ENCODE results near the gene ENPP1. TPM values are rescaled to one million over a fixed set of nuclear protein-coding genes. Genes with fewer than 3 reads are reported as not detected.
"Not testable (repeated sequence)": the region's sequence is repeated elsewhere in the genome, so short reads cannot be mapped to it uniquely, and the experiment has no call there.

The ENPP1 gene
- polyA plus RNA-seq, 3 donors: 2.9 to 7.7 (median 4.7) TPM

- WGBS, 3 donors: 67 to 90% (median 87%) methylated on average over 8 of the region's 8 CpGs
These were observed 43.4 kb downstream of the ENPP1 start for GRCh38 chr6:131851049-131851769.

GRCh38 chr6:131852200-131852599, 44.4 kb downstream of the ENPP1 start:
- no peak overlapping the region for H3K27ac ChIP-seq (ENCODE audit: low read depth, low read length)

More at GRCh38 chr6:131851049-131851769, 43.4 kb downstream of the ENPP1 start:
- no peak overlapping the region for H3K27ac ChIP-seq (ENCODE audit: low read depth, low read length)

GRCh38 chr6:131854803-131855202, 47.0 kb downstream of the ENPP1 start:
- no peak overlapping the region for H3K27ac ChIP-seq (ENCODE audit: low read depth, low read length)
- 63 to 87% (median 85%) methylated on average over 2 of the region's 2 CpGs for WGBS, 3 donors

- WGBS, 3 donors: 21 to 44% (median 41%) methylated on average over 2 of the region's 2 CpGs
- no peak overlapping the region for H3K27ac ChIP-seq (ENCODE audit: low read depth, low read length)
These were observed 51.1 kb downstream of the ENPP1 start for GRCh38 chr6:131858765-131859415.

DNA sequence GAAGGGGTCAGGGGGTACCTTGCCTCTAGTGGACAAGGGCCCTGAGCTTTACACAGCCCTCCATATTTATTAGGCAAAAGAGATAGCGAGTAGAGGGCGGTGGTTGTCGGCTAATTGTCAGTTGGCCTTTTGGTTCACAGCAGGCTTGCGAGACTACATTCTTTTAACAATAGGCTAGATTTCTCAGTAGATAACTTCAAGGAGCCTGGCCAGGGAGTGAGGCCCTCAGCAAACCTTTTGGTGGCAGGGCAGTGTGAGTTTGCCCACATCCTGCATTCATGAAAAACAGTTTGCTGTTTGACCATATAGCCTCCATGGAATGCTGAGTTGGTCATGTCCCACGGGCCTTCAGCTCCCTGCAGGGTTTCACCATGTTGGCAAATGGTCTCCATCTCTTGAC, 51.8 kb downstream of the ENPP1 start:
- H3K27ac ChIP-seq (ENCODE audit: low read depth, low read length): not testable (repeated sequence)
- WGBS, 3 donors: 85 to 90% (median 88%) methylated on average over 5 of the region's 5 CpGs

DNA sequence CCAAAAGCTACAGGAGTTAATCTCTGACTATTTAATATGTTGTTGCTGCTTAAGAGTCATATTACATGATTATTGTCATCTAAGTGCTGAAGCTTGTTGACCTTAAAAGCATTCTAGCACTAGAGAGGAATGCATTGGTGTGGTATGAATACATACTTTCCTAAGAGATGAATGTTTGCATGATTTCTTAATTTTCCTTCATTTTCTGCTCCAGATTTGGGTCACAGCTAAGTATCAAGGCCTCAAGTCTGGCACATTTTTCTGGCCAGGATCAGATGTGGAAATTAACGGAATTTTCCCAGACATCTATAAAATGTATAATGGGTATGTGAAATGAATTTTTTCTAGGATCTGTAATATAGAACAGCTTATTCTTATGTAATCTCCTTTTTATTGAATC, 53.6 kb downstream of the ENPP1 start:
- WGBS, 3 donors: 61 to 88% (median 88%) methylated on average over 1 of the region's 1 CpG
- H3K27ac ChIP-seq (ENCODE audit: low read depth, low read length): no peak overlapping the region

DNA sequence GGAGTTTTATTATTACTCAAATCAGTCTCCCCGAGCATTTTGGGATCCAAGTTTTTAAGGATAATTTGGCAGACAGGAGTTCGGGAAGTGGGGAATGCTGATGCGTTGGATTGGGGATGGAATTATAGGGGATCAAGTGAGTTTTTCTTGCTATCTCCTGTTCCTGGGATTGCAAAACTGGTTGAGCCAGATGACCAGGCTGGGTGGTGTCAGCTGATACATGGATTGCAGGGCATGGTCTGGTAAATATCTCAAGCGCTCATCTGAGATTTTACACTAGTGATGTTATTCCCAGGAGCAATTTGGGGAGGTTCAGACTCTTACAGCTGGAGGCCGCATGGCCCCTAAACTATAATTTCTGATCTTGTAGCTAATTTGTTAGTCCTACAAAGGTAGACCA, 54.7 kb downstream of the ENPP1 start:
- H3K27ac ChIP-seq (ENCODE audit: low read depth, low read length): no peak overlapping the region
- 74 to 89% (median 78%) methylated on average over 5 of the region's 5 CpGs for WGBS, 3 donors

GRCh38 chr6:131867744-131868143, 59.9 kb downstream of the ENPP1 start:
- WGBS, 3 donors: 32 to 69% (median 58%) methylated on average over 1 of the region's 1 CpG
- no peak overlapping the region for H3K27ac ChIP-seq (ENCODE audit: low read depth, low read length)

DNA sequence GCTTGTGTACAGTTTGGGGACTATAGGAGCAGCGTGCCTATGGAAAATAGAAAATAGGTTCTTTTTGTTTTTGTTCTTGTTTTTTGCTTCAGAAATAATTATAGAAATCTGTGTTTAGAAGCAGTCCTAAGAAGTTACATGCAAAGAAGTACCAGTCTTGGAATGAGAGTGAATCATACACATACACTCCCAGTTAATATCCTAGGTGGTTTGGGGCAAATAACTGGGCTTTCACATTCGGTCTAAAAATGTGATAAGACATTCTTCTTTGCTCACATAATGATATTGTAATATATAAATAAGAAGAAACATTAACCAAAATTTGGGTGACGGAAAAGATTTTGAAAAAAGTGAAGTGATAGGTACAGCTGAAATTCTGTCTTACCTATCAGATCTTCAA, 61.0 kb downstream of the ENPP1 start:
- H3K27ac ChIP-seq (ENCODE audit: low read depth, low read length): no peak overlapping the region
- 84 to 92% (median 86%) methylated on average over 3 of the region's 3 CpGs for whole genome bisulfite sequencing, 3 donors

DNA sequence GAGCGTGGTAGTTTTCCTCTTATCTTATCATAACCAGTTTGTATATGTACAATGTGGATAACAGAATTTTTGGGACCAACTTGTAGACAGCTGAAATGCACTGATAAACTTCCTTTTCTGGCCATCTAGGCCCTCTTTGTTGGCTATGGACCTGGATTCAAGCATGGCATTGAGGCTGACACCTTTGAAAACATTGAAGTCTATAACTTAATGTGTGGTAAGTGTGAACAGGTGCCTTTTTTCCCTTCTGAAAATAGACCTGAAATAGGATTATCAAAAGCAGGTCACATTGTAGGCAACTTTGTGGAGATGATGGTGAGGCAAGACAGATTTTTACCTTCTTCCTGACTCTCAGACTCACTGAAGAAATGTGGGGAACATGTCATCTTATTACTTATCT, 67.8 kb downstream of the ENPP1 start:
- 18 to 80% (median 59%) methylated on average over 1 of the region's 1 CpG for WGBS, 3 donors
- H3K27ac ChIP-seq (ENCODE audit: low read depth, low read length): no peak overlapping the region

DNA sequence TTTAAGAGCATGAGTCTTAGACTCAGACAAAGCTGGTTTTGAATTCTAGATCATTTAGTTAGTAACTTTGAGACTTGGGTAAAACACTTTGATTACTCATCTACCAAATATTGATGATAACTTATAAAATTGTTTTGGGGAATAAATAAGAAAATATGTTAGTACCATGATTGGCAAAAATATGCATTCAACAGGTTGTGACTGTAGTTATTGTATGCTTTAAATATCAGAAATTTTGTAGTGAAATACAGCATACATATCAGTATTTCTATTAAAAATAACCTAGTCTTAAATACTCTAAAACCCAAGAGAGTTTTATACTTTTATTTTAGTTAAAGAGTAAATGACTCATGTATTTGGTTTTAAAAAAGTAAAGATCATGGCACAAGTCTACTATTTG, 68.7 kb downstream of the ENPP1 start:
- no peak overlapping the region for H3K27ac ChIP-seq (ENCODE audit: low read depth, low read length)

- H3K27ac ChIP-seq (ENCODE audit: low read depth, low read length): no peak overlapping the region
- WGBS, 3 donors: 90 to 94% (median 90%) methylated on average over 4 of the region's 4 CpGs
These were observed 70.4 kb downstream of the ENPP1 start for GRCh38 chr6:131877999-131878789.

DNA sequence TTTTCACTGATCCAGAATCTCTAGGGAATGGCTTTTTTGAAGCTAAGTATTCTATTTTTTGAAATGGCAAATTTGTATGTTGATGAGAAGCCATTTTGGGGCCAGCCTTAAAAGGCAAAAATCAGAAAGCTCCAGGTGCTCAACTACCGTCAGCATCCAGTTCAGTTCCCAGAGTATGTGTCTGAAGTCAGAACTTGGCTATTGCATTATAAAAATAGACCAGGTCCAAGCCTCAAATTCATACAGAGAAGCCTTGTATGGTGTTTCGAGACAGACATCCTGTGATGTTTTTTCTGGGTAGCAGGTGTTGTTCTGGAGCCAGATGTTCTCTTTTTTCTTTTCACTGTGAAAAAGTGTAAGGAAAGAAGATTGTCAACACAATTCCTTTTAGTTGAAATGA, 75.2 kb downstream of the ENPP1 start:
- WGBS, 3 donors: 52 to 86% (median 77%) methylated on average over 2 of the region's 2 CpGs
- H3K27ac ChIP-seq (ENCODE audit: low read depth, low read length): no peak overlapping the region

GRCh38 chr6:131885237-131885636, 77.4 kb downstream of the ENPP1 start:
- WGBS, 3 donors: 50 to 74% (median 63%) methylated on average over 1 of the region's 1 CpG
- H3K27ac ChIP-seq (ENCODE audit: low read depth, low read length): no peak overlapping the region

DNA sequence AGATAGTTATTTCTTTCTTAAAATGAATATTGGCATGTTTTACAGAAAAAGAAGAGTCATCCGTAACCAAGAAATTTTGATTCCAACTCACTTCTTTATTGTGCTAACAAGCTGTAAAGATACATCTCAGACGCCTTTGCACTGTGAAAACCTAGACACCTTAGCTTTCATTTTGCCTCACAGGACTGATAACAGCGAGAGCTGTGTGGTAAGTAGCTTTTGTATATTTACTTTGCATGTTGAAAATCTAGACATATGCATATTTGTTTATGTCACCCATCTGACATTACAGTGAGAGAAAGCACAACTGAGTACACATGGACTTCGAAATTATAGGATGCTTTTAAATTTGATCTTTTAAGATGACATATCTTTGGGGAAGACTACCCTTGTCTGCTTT, 78.7 kb downstream of the ENPP1 start:
- 30 to 91% (median 86%) methylated on average over 4 of the region's 4 CpGs for WGBS, 3 donors
- no peak overlapping the region for H3K27ac ChIP-seq (ENCODE audit: low read depth, low read length)

DNA sequence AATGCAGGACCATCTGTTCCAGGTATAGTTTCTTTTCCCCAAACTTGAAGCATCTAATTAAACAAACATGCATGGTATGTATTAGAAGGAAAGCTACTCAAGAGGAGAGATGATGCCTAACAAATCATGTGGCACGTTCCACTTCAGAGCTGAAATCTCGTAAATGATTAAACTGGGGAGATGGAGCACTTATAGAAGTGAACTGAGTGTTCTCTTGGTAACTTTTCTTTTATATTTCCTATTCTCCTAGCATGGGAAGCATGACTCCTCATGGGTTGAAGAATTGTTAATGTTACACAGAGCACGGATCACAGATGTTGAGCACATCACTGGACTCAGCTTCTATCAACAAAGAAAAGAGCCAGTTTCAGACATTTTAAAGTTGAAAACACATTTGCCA, 82.3 kb downstream of the ENPP1 start:
- 64 to 85% (median 81%) methylated on average over 3 of the region's 3 CpGs for WGBS, 3 donors
- H3K27ac ChIP-seq (ENCODE audit: low read depth, low read length): no peak overlapping the region

DNA sequence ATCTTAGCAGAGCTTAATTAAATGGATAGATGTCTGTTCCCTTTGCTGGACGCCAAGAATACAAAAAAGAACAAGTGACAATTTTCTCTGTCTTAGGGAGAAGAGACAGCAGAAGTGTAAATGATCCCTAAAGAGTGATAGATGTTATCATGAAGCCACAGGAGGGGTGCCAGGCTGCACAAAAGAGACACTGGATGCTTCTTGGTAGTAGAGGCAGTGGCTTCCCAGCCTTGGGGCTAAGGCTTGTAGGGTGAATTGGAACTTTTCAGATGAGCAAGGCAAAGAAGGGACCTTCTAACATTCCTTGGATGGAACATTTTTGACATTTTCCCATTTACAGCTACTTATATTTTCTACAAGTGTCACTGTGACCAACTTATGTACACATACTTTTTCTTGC, 85.4 kb downstream of the ENPP1 start:
- 77 to 88% (median 79%) methylated on average over 1 of the region's 1 CpG for WGBS, 3 donors
- H3K27ac ChIP-seq (ENCODE audit: low read depth, low read length): no peak overlapping the region

DNA sequence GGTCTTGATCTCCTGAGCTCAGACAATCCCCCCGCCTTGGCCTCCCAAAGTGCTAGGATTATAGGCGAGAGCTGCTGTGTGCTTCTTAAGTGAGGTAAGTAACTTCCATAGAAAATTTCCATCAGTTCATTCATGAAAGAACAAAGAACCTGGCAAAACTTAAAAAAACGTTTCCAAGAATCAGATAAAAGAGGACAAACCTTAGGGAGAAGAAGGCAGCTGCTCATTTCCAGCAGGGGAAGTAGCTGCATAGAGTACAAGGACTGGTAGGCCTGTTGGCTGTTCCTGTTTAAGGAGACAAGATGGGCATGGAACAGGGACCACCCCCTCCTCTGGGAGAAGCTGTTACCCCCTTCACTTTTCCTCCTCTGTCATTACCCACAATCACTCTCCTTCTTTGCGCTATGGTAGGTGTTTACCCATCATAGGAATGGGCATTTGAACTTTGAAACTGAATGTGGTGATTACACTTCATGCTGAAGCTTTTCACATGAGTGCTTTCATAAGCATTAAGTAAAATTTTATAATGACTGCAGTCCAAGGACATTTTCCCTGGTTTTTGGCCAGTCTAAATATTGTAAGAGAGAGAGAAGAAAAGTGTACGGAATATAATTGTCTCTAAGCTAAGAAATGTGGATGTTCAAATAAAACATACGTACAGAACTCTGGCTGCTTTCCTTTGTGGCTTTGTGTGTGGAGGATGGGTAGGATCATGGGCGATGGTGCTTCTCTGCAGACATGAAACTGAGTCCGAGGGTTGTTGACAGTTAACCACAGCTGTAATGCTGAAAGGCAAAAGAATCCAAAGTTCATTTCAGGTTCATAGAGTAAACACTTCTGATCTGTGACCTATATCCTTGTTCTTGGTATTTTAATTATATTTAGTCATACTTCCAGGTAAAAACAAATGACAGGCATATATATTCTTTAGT, 86.9 kb downstream of the ENPP1 start:
- H3K27ac ChIP-seq (ENCODE audit: low read depth, low read length): no peak overlapping the region
- WGBS, 3 donors: 34 to 73% (median 71%) methylated on average over 8 of the region's 8 CpGs

DNA sequence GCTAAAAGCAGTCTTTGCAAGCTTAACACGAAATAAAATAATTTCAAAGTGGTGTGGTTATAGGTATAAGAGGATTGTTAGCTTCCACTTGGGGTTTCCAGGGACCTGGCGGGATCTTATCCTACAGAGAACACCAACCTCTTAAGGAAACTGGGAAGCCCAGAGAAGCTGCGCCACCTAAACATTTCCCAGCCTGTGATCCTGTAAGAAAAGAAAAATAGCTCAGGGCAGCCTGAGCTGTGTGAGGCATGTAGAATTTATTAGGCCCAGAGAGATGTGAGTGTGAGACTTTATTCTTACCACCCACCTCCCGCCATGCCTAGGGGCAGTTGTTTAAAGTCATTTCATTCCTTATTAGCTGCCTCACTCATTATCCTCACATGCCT, 89.2 kb downstream of the ENPP1 start:
- whole genome bisulfite sequencing, 3 donors: 88 to 99% (median 93%) methylated on average over 4 of the region's 4 CpGs
- no peak overlapping the region for H3K27ac ChIP-seq (ENCODE audit: low read depth, low read length)
